Esophagus muscularis mucosa (tissue), 4 donors: ENCODE data around the gene GDF11. TPM values are rescaled to one million over a fixed set of nuclear protein-coding genes. Genes with fewer than 3 reads are reported as not detected.

ENCODE experiments used
- DNase-seq: peaks from one replicate; pipeline ENCODE4 v3.0.0-alpha.2; 2017; ENCODE audit errors: extremely low spot score
- H3K27ac ChIP-seq, 4 donors: fragments of 200-600 bp; sonication (generic); replicated peaks in 1 of 4; 1 replicate in 3 of 4; 2 replicates in 1 of 4; pipeline ENCODE4 v1.5.1; 2016 to 2019; ENCODE audit warnings: mild to moderate bottlenecking in 1 of 4
- H3K27me3 ChIP-seq, 4 donors: fragments of 200-600 bp; sonication (generic); one replicate each; pipeline versions ENCODE4 v1.5.1 to v1.6.0; 2016 to 2019
- H3K36me3 ChIP-seq, 4 donors: fragments of 200-600 bp; sonication (generic); one replicate each; pipeline ENCODE4 v1.5.1; 2016 to 2019
- H3K4me1 ChIP-seq, 4 donors: fragments of 200-600 bp; sonication (generic); one replicate each; pipeline ENCODE4 v1.5.1; 2016 to 2019
- H3K4me3 ChIP-seq, 4 donors: fragments of 200-600 bp; sonication (generic); 1 replicate in 2 of 4; 2 replicates in 2 of 4; pipeline ENCODE4 v1.5.1; 2016 to 2019; ENCODE audit warnings: mild to moderate bottlenecking in 4 of 4, moderate library complexity in 1 of 4
- H3K9me3 ChIP-seq, 4 donors: fragments of 200-600 bp; sonication (generic); 1 replicate in 3 of 4; 2 replicates in 1 of 4; pipeline ENCODE4 v1.5.1; 2016 to 2019
- CTCF ChIP-seq, 3 experiments: fragments of 200-600 bp in 2 of 3; fragments of 450-650 bp in 1 of 3; sonication (generic) in 2 of 3; IDR thresholded peaks; one replicate each; pipeline ENCODE4 v1.5.1; 2017 to 2019; ENCODE audit warnings: antibody characterized with exemption in 3 of 3, mild to moderate bottlenecking in 2 of 3, moderate library complexity in 1 of 3
- EP300 ChIP-seq: sonication (generic); formaldehyde crosslinking; IDR thresholded peaks from one replicate; pipeline ENCODE4 v1.6.1; 2017; ENCODE audit warnings: antibody characterized with exemption
- POLR2A ChIP-seq: fragments of 450-650 bp; IDR thresholded peaks from one replicate; pipeline ENCODE4 v1.6.1; 2017; ENCODE audit warnings: antibody characterized with exemption, moderate library complexity, mild to moderate bottlenecking, low read depth
- POLR2AphosphoS5 ChIP-seq, 2 donors: sonication (generic); formaldehyde crosslinking; IDR thresholded peaks; one replicate each; pipeline ENCODE4 v1.6.1; 2017; ENCODE audit warnings: antibody characterized with exemption in 2 of 2
- WGBS: methylation state at CpG from one replicate; pipeline ENCODE4 v1.1.5; 2018; 5-methylcytosine and 5-hydroxymethylcytosine counted together
- intact Hi-C: fragments of 100-400 bp; cut with DNase I; formaldehyde crosslinking; loops from one replicate; pipeline ENCODE4 v1.15.1; 2023
- total RNA-seq, 4 donors: library from RNA; depleted of rRNA; stranded (reverse); fragments of >200 nt; gene quantifications; one replicate each; pipeline versions ENCODE4 v1.1.0 to v1.2.1, GENCODE V29; 2016

GDF11 gene
- total RNA-seq, 4 donors from 2014 or later: 1.7 to 9.0 (median 4.9) TPM

- 77% methylated on average over 5 of the region's 16 CpGs for WGBS
- Histone ChIP-seq H3K4me1 (peaks cover 30 to 53% (median 42%) of the 10 kb centered on the region in 4 donors), H3K9me3 (no peaks in the 10 kb centered on the region), H3K4me3 (no peak overlapping the region), H3K27me3 (no peaks in the 10 kb centered on the region), H3K27ac (peak overlapping the region; percentile 9 to 100 (median 24)), H3K36me3 (peaks cover 39 to 83% (median 69%) of the 10 kb centered on the region in 4 donors)
- TF ChIP-seq POLR2A: no peak
- DNase-seq: no peak
- intact Hi-C loops: no loop called here
Observed at GRCh38 chr12:55698241-55698955, 44.5 kb upstream of the GDF11 start.

- intact Hi-C loops: no loop called here
- WGBS: 70% methylated on average over 1 of the region's 1 CpG
- TF ChIP-seq POLR2AphosphoS5 (IDR thresholded peaks at IDR 0.05): no peak
- TF ChIP-seq EP300: no peak
- no peak for TF ChIP-seq POLR2A
- TF ChIP-seq CTCF (IDR thresholded peaks at IDR 0.05): no peak
- no peak overlapping the region for H3K4me3 ChIP-seq
- peaks cover 30 to 59% (median 48%) of the 10 kb centered on the region in 4 donors for H3K4me1 ChIP-seq
- no peak for DNase-seq
- H3K9me3 ChIP-seq: no peaks in the 10 kb centered on the region
- H3K36me3 ChIP-seq: peaks cover 33 to 77% (median 63%) of the 10 kb centered on the region in 4 donors
- H3K27me3 ChIP-seq: no peaks in the 10 kb centered on the region
- H3K27ac ChIP-seq: peak overlapping the region; percentile 9 to 100 (median 30)
Observed at GRCh38 chr12:55698965-55699364, 44.0 kb upstream of the GDF11 start.

GRCh38 chr12:55699471-55700055 is 43.4 kb upstream of the GDF11 start:
- TF ChIP-seq EP300: no peak
- no peak for TF ChIP-seq CTCF (IDR thresholded peaks at IDR 0.05)
- no peak for TF ChIP-seq POLR2A
- no peak for TF ChIP-seq POLR2AphosphoS5 (IDR thresholded peaks at IDR 0.05)
- intact Hi-C loops: no loop called here
- Histone ChIP-seq H3K27ac (peak overlapping the region; percentile 9 to 100 (median 22)), H3K4me3 (no peak overlapping the region), H3K4me1 (peaks cover 30 to 65% (median 54%) of the 10 kb centered on the region in 4 donors), H3K9me3 (no peaks in the 10 kb centered on the region), H3K27me3 (no peaks in the 10 kb centered on the region), H3K36me3 (peaks cover 27 to 71% (median 57%) of the 10 kb centered on the region in 4 donors)
- WGBS: 68% methylated on average over 5 of the region's 5 CpGs
- DNase-seq: no peak

- H3K4me1 ChIP-seq: peaks cover 30 to 74% (median 58%) of the 10 kb centered on the region in 4 donors
- no peak for TF ChIP-seq CTCF (IDR thresholded peaks at IDR 0.05)
- TF ChIP-seq EP300: no peak
- no peak for TF ChIP-seq POLR2A
- no peak for TF ChIP-seq POLR2AphosphoS5 (IDR thresholded peaks at IDR 0.05)
- H3K27ac ChIP-seq: peak overlapping the region; percentile 17 to 100 (median 26)
- WGBS: 70% methylated on average over 17 of the region's 21 CpGs
- H3K36me3 ChIP-seq: peaks cover 19 to 62% (median 48%) of the 10 kb centered on the region in 4 donors
- intact Hi-C loops: no loop called here
- DNase-seq: no peak
- H3K9me3 ChIP-seq: no peaks in the 10 kb centered on the region
- no peak overlapping the region for H3K4me3 ChIP-seq
- no peaks in the 10 kb centered on the region for H3K27me3 ChIP-seq
Observed at GRCh38 chr12:55700255-55701018, 42.5 kb upstream of the GDF11 start.

GRCh38 chr12:55702861-55703260 is 40.1 kb upstream of the GDF11 start:
- H3K4me3 ChIP-seq: peak overlapping the region; percentile 71 to 86 (median 74)
- peak overlapping the region; percentile 89 to 100 (median 96) for H3K27ac ChIP-seq
- intact Hi-C loops: no loop called here
- H3K9me3 ChIP-seq: no peaks in the 10 kb centered on the region
- TF ChIP-seq POLR2AphosphoS5 (IDR thresholded peaks at IDR 0.05) (no peak), POLR2A (no peak), CTCF (IDR thresholded peaks at IDR 0.05) (no peak), EP300 (no peak)
- H3K36me3 ChIP-seq: peaks cover 0 to 38% (median 24%) of the 10 kb centered on the region in 4 donors
- H3K27me3 ChIP-seq: no peaks in the 10 kb centered on the region
- H3K4me1 ChIP-seq: peaks cover 33 to 89% (median 70%) of the 10 kb centered on the region in 4 donors
- WGBS: 63% methylated on average over 5 of the region's 8 CpGs
- DNase-seq: no peak
